NCI-H748 (cell line): ENCODE results near the gene TP53RK.
"Not testable (repeated sequence)": the region's sequence is repeated elsewhere in the genome, so short reads cannot be mapped to it uniquely, and the experiment has no call there.

ENCODE experiments used
- DNase-seq: peaks from one replicate; lab custom pipeline; 2025; ENCODE audit not compliant: unreplicated experiment; lab: John Stamatoyannopoulos, UW

Gene TP53RK

DNA sequence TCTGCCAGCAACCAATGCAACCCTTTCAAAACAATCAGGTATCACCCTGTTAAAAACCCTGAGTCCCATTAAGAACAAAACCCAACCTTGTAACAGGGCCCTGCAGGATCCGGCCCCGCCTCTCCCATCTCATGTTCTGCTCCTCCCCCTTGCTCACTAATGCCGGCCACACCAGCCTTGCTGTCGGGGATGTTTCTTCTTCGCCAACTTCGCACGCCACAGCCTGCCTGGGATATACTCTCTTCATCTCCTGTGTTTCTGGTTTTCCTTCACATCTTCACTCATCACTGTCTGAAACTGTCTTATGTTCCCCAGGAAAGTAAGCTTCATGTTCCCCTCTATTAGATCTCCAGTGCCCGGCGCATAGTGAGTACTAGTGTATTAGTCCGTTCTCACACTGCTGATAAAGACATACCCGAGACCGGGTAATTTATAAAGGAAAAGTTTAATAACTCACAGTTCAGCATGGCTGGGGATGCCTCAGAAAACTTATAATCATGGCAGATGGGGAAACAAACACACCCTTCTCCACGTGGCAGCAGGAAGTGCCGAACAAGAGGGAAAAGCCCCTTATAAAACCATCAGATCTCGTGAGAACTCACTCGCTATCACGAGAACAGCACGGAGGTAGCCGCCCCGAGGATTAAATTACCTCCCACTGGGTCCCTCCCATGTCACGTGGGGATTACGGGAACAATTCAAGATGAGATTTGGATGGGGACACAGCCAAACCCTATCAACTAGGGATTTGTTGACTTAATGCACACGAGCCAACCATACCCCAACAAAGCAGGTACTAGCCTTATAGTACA, 5.1 kb downstream of the TP53RK start:
- DNase-seq = peak; percentile 87

DNA sequence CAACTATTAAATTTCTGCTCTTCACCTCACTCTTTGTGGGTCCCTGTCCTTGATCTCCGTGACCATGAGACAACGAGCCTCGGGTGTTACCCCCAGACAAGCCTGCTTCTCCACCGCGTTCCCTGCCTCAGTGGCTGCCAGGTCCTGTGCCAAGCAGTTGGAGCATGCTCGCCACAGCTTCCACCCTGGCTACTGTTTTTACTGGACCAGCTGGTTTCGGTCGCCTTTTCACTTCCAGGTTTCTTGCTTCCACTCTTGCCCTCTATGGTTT, 5.6 kb downstream of the TP53RK start:
- no peak for DNase-seq

DNA sequence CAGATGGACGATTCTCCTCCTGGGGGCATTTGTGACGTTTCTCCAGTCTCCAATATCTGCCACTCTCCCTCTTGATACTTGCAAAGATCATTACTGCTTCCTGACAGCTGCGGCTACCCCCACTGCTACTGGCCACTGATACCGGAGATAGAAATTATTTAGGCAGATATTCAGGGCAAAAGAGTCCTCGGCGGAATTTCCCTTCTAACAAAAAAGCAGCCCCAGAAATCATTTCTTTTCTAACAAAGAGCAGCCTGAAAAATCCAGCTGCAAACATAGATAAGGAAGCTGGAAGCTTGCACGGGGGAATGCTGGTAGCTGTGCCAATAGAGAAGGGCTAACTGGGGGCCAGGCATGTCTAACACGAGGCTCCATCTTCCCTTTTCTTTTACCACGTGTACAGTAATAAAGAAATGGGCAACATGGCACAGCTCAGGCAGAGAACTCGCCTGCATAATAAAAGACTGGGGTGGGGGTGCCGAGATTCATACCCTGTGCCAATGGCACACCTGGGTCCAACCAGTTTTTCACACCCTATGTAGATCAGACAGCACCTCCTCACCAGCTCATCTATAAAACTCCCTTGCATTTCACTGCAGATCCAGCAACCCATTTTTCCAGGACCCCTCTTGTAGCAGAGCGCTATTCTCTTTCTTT, 6.1 kb downstream of the TP53RK start:
- no peak for DNase-seq

DNA sequence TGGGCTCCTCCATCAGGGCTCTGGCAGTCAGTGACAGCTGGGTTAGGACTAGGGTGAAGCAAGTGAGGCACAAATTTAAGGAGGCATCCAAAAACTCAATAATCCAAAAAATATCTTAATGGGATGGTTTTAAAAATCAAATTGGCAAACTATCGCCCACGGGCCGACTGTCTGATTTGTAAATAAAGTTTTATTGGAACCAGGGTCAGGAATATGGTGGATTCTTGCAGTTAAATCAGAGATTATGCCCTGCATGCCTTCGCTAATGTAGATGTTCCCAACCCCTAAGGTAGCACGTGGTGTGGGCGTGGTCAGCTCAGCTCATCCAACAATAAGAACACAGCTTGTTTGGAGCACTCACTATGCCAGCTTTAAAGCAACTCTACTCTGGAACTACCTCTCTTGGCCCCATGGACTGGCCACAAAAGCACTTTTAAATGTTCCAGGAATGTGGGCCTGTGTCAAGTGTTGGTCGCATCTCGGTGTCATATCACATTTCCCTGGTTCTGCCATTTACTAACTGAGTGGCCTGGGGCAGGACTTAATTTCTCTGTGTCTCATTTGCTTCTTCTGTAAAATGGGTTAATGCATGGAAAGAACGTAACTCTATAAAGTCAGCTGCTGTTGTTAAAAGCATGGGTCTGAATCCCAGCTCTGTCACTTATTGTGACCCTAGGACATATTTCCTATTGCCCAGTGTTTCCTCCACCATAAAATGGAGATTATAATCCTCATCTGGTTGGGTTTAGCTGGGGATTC, 7.0 kb downstream of the TP53RK start:
- DNase-seq = peak; percentile 12

DNA sequence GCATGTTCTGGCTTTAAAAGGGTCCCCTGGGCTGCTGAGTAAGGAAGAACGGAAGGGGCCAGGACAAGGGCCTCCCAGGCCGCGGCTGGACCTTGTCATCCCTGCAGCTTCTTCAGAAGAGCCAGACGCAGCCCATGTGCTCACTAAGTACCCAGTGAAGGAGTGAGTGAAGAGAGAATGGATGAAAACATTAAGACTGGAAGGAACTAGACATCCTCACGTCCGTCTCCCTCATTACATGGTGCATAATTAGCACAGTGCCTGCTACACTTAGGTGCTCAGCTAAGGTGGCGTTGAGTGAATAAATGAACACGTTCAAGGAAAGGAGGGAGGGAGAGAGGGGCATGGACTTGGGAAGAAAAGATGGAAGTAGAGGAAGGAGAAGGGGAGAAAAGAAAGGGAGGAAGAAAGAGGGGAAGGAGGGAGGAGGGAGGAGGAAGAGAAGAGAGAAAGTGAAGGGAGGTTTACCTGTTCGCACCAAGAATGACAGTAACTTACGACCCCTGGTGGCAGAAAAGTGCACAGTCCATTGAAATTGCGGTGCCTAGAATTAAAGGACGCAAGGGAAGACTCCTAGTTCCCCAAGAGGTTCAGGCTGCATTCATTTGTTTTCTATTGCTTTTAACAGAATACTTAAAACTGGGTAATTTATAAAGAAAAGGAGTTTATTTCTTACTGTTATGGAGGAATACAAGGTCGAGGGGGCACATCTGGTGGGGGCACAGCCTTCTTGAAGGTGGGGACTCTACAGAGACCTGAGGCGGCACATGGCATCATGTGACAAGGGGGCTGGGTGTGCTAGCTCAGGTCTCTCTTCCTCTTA, 8.0 kb downstream of the TP53RK start:
- peak; percentile 48 for DNase-seq

DNA sequence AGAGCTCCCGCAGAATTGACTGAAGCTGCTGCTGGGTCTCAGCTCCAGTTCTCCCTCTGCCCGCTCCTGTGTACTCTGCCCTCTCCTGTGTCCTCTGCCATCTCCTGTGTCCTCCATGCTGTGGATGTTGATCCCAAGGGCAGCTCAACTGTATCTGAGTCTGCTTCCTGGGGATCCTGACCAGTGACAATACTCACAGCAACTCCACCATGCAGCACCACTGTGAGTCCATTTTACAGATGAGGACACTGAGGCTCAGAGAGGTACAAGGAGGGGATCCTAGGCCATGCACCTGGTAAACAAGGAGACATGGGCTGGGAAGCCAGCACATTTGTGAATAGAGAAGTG, 8.6 kb downstream of the TP53RK start:
- DNase-seq = no peak

DNA sequence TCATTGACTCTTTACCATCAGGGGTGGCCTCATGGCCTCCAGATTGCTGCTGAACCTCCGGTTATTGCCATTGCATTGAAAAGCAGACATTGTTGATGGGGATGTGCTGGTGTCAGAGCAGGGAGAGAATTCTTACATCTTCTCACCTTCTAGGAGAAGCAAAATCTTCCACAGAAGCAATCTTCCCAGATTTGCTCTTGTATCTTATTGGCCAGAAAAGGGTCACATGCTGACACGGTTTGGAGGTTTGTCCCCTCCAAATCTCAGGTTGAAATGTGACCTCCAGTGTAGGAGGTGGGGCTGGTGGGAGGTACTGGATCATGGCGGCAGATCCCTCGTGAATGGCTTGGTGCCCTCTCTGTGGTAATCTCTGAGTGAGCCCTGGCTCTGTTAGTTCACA, 10.7 kb downstream of the TP53RK start:
- DNase-seq = no peak

DNA sequence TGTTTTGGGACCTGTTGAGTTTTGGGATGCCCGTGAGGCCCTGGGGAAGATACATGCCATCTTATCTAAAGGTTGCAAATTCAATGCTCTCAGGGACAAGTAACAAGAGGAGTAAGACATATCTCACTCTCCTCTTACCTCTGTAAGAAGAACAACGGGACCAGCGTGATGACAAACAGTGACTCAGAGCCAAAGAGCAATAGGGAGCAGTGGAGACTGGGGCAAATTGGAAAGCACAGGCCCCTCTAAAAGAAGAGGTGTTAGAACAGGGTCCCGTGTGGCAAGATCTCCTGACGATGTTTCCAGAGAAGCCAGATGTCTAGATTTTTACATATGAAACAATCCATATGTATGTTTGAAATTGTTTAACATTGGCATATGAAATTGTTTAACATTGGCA, 11.6 kb downstream of the TP53RK start:
- DNase-seq = no peak

DNA sequence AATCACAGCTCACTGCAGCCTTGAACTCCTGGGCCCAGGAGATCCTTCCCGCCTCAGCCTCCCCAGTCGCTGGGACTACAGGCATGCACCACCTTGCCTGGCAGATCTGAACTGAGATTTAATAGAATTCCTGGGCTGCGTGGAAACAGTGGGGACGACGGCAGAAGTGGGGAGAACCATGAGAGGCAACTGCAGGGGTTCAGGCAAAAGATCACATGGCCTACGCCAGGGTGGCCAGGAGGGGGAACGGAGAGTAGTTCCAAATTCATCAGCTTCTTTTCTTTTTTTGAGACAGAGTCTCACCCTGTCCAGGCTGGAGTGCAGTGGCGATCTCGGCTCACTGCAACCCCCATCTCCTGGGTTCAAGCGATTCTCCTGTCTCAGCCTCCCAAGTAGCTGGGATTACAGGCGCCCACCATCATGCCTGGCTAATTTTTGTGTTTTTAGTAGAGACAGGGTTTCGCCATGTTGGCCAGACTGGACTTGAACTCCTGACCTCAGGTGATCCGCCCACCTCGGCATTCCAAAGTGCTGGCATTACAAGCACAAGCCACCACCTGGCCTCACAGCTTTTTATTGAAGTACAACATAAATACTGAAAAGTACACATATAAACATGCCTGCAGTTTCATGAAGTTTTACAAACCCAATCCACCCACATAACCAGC, 12.5 kb downstream of the TP53RK start:
- not testable (repeated sequence) for DNase-seq

DNA sequence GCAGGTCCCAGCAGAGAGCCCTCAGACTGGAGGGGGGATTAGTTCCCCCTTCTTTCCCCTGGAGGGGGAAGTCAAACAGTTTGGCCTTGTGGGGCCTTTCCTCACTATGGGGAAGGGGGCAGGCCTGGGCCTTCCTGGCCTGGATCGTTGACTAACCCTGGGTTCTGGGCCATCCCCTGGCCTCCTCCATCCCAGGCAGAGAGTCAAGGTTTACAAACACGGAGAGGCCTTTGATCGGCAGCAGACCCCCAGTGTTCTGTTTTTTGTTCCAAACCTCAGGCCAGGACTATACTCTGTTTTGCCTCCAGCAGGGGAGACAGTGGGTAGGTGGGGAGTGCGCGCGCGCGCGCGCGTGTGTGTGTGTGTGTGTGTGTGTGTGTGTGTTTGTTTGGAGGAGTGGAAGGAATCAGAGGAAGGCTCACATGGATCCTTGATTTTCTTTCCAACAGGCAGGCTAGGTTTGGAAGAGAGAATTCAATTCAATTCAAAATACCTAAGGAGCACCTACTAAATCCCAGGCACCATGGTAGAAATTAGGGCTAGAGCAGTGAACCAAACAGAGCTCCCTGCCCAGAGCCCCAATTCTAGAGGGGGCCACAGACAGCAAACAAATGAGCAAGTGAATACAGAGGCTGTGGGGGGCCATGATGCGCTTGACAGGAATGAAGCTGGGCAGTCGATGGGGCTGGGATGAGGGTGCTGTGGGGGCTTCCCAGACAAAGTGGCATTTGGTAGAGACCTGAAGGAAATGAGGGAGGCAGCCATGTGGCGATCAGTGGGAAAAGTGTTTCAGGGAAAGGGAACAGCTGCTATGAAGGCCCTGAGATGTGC, 14.8 kb downstream of the TP53RK start:
- no peak for DNase-seq

DNA sequence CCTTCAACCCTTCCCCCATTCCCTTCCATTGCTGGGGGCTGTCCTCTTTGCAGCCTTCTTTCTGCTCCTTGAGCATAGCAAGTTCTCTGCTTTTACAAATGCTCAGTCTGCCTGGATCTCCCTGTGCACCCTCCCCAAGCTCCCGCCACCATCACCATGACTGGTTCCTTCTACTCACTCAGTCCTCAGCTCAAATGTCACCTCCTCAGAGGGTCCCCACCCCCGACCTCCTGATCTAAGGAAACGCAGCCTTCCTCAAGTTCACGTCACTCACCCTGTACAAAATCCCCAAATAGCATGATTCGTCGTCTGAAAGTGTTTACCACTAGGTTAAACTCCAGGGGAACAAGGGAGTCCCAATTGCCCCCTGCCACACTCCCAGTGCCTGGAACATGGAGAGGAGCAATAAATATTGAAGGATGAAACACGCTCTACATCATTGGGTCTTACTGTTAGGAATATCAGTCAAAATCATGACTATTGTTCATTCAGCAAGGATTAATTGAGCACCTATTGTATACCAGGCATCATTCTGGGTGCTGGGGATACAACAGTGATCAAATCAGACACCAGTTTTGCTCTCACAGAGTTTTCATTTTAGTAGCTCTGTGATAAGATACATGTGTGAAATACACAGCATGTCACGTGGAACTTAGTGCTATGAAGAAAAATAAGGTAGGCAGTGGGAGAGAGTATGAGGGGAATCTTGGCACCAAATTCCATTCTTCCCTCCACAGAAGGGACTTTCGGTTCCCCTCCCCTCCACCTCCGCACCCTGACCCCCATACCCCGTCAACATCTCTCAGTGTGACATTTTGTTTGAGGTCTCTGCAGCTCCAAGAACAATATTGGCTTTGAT, 15.6 kb downstream of the TP53RK start:
- no peak for DNase-seq

DNA sequence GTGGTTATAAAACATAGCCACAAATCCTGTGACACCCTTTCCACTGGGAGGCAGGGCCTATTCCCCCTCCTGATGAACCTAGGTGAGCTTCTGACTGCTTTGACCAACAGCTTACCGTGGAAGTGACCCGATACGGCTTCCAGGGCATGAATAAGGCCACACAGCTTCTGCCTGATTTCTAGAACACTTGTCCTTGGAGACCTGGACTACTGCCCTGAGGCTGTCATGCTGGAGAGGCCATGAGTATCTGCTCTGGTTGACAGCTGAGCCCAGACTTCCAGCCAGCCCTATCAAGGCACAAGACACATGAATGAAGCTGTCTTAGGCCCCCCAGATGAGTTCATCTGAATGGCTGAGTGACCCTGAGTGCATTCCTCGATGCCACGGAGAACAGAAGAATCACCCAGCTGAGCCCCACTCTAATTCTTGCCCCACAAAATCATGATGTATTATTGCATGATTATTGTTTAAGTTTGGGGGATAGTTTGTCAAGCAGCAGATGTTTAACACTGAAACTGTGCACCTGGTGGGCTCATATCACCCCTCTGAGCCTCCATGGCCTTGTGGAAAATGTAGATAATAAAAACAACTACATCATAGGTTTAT, 16.6 kb downstream of the TP53RK start:
- DNase-seq = no peak

DNA sequence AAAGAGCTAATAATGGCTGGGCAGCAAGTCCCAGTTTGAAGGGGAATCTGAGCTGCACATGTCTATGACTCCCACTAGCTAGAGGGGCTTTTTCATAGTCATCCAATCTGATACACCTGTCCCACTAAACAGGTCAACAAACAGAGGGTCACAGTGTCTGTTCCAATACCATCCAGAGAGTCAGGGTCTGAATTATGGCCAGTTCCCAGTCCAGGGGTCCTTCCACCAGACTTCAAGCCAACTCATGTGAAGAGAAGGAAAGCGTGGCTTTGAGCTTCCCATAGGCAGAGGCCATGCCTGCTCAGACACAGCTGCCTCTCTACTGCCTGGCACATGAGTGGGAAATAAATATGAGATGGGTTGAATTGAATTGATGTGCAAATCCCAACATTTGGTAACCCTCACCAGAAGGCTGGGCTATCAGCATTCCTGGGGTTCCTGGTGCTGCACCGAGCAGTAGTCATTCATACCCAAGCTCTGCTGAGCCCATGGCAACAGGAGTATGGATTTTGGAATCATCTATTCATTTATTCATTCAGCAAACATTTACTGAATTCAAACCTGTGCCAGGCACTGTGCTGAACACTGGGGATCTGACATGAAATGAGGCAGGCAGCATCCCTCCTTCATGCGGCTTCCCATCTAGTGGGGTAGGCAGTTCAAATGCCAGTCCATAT, 17.2 kb downstream of the TP53RK start:
- no peak for DNase-seq

DNA sequence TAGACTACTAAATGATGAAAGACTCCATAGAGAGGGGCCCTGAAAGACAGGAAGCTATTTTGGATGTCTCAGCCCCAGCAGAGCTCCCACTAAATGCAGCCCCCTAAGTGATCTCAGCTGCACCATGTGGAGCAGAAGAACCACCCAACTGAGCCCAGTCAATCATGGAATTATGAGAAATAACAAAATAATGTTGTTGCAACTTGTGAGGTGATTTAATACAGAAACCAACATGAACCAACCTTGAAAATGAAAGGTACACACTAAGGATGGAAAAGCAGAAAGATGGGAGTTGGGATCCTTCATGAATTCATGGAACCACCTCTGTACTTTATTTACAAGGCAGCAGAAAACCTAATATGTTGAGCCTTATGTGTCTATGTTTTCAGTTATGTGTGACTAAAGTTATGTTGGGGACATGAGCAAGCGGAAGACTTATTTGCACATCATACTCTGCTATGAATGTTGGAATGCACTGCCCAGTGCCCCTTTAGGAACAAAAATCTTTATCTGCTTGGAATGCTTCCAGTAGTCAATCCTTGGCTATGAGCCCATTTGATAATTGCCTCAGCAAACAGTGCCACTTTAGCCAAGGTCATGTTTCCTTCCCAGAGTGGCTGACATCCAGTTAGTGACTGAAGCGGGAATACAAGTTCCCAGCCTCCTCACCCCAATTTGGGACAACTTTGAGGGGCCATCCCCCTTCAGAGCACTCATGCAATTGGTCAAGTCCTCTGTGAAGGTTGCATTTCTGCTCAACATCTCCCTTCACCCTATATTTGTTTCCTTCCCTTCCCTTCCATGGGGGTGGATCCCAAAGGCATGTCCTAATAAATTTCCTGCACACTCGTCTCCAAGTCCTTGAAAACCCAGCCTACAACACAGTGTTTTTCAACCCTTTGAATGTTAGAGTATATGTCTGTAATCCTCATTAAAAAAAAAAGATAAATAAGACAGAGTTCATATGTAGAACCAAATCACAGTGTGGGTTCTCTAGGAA, 18.4 kb downstream of the TP53RK start:
- DNase-seq = peak; percentile 35

DNA sequence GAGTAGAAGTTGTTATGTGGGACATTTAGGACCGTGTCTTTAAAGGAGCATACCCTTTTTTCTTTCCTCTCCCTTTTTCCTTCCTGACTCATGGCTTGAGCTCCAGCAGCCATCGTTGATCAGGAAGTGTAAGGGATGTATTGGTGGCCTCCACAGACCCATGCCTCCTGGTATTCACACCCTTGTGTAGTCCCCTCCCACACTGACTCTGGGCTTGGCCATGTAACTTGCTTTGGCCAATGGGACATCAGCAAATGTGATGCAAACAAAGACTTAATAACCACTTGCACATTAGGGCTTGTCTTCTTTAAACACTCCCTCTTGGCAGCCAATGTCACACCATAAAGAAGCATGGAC, 19.0 kb downstream of the TP53RK start:
- DNase-seq = no peak

DNA sequence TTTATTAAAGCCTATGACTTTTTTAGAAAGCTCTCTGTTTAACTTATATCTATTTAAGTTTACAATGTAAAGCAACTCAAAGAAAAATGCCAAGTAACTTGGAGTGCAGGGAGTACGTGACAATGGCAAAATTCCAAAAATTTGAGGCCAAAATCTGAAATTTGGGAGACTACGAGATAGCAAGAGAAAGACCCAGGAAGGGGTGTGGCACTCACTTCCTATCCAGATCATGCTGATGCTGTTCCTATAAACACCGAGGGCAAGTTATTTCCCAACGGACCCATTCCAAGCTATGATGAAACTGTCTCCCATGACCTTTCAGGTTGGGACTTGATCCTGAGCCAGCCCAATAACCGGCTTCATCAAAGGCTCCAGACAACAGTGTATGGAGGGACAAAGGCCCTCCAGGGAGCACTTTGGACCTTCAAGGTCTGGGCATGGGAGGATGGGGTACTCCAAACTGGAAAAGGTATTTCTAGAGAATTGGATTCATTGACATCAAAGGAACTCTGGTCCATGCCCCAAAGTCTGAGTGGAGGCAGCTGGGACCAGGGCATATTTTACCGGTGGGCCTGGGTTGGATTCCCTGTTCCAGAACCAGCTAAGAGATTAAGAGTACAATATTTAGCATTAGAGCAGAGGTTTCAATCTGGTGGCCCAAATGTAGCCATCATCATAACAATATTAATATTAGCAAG, 22.3 kb downstream of the TP53RK start:
- DNase-seq = no peak
